Measurements from ENCODE around the gene ZPLD1.

- TF ChIP-seq CTCF (IDR thresholded peaks at IDR 0.05) (no peak), ZFX (IDR thresholded peaks at IDR 0.05; ENCODE audit: borderline replicate concordance) (no peak)
Observed at GRCh38 chr3:102457644-102458043, 22.8 kb downstream of the ZPLD1 start.
